NCI-H510A (cell line): ENCODE measurements around the gene CHI3L2.
A peak's percentile ranks its signal among the peaks of the same experiment; 100 is the strongest.

ENCODE experiments used
- DNase-seq: peaks from one replicate; lab custom pipeline; 2025; lab: John Stamatoyannopoulos, UW

Gene CHI3L2

GRCh38 chr1:111251570-111251969 lies 24.1 kb downstream of the CHI3L2 start:
- no peak for DNase-seq

DNA sequence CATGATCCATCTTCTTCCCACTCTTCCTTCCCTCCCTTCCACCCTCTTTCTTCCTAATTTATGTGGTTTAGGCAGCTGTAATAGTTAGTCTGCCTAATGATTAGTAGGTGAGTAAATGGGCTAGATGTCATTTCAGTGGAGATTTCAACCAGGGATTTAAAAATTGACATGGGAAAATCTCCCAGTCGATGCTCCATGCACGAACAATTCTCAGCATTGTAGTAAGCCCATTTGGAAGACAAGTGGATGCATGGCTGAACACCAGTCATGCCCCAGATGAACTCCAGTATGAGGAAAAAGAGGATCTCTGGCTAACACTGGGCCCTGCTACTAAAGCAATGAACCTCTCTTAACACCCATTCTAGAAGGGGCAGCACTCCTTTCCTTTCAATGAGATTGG lies 25.3 kb downstream of the CHI3L2 start:
- no peak for DNase-seq

DNA sequence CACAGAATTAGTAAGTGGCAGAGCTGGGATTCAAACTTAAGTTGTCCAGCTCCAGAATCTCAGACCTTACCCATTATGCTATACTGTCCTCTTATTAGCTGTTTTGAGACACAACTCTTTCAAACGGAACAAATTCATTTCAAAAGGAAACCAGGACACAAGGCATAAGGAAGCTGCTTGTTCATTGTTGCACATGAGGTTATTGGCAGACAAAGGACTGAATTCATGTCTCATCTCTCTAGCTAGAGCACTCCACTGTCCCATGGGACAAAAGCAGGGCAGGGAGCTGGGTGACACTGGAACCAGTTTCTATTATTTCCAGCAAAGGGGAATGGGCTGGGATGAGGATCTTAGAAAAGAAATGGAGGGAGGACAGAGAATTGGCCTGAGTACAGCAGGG lies 26.4 kb downstream of the CHI3L2 start:
- DNase-seq = no peak

GRCh38 chr1:111256988-111257658 lies 29.6 kb downstream of the CHI3L2 start:
- no peak for DNase-seq

- DNase-seq = no peak
These were observed 40.4 kb downstream of the CHI3L2 start for GRCh38 chr1:111267801-111268508.

DNA sequence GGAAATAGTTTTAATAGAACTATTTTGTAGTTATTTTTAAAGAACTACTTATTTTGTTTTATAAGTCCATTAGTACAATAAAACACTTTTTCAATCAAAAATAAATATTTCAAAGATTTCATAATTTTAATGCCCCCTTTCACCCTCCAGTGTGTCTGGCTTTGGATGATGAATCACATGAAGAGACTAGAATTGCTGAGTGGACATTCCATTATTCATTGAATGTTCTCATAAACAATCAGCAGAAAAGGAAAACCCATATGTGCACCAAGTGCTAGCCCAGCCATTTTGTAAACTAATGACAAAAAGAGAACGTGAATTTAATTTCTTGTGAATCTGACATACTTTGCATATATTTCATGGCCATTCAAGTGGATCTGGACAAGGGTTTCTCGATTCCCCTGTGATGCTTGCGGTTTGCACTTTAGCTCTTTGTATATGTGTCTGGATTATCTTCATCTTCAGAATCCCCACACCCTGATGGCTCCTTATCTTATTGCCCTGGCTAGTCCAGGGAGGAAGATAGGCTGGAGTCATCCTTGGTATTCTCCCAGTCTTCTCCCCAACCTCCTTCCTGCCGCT lies 42.4 kb downstream of the CHI3L2 start:
- no peak for DNase-seq

- no peak for DNase-seq
These were observed 43.4 kb downstream of the CHI3L2 start for GRCh38 chr1:111270771-111271463.

DNA sequence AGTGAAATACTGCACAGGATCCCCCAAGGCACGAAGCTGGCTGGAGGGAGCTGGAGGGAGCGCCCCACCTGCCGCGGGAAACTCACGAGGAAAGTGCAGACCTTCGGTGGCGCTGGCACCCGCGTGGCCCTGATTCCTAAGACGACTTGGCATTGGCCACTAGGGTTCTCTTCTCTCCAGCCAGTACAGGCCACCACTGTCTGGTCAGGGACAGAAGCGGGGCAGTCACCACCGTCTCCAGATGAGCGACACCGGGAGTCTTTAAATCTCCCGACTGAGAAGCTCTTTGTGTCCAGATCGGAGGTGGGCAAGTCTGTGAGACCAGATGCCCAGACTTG lies 43.9 kb downstream of the CHI3L2 start:
- no peak for DNase-seq

DNA sequence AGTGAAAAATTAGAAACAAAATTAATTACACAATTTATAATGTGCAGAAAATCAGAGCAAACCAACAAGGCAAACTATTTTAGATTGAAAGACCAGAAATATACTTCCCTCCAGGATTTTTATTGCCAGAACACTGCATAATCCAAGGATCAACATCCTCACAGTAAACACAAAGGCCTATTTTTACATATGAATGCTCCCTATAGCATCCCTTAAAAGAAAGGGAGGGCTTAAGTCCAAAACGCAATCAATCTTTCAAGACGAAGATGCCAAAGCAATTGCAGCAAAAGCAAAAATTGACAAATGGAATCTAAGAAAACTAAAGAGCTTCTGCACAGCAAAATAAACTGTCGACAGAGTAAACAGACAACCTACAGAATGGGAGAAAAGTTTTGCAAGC lies 44.6 kb downstream of the CHI3L2 start:
- DNase-seq = no peak

DNA sequence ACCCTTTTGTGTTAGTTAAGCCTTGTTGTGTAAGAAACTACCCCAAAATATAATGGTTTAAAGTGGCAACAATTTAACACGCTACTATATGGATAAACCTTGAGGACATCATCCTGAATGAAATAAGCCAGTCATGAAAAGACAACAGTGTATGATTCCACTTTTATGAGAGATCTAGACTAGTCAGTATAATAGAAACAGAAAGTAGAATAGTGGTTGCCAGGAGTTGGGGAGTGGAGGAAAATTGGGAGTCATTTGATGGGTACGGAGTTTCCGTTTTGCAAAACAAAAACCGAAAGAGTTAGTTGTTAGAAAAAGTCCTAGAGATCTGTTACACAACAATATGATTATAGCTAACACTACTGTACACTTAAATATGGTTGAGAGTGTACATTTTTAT lies 47.1 kb downstream of the CHI3L2 start:
- DNase-seq = no peak

- no peak for DNase-seq
These were observed 47.6 kb downstream of the CHI3L2 start for GRCh38 chr1:111275079-111275478.

DNA sequence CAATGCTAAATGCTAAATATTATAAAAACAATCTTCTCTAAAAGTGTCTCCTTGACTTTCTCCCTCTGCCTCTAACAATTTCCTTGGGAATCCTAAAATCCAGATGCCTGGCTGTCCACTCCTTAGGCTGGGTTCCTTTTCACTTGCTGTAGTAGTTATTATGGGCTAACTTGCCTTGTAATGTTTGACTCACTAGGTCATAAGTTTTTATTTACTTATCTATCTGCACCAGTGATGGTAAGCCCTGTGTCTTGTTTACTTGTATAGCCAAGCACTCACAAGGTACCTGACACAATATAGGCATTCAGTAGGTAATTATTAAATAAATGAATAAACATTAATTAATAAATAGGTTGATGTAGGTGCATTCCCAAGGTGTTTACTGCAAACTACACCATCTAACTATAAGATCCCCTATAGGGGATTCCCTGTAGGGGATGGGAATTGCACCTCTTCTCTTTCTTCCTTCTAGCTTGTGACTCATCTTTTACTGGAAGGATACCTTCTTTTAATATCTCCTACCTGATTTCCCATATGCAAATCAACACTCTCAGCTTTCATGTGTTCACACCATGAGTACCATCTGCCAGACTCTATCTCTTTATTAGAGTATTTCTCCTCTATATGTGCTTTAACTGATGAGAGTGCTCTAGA lies 48.4 kb downstream of the CHI3L2 start:
- no peak for DNase-seq

- no peak for DNase-seq
These were observed 51.6 kb downstream of the CHI3L2 start for GRCh38 chr1:111279144-111279543.

- no peak for DNase-seq
These were observed 52.8 kb downstream of the CHI3L2 start for GRCh38 chr1:111280267-111280666.

GRCh38 chr1:111281411-111281810 lies 53.9 kb downstream of the CHI3L2 start:
- DNase-seq = no peak

DNA sequence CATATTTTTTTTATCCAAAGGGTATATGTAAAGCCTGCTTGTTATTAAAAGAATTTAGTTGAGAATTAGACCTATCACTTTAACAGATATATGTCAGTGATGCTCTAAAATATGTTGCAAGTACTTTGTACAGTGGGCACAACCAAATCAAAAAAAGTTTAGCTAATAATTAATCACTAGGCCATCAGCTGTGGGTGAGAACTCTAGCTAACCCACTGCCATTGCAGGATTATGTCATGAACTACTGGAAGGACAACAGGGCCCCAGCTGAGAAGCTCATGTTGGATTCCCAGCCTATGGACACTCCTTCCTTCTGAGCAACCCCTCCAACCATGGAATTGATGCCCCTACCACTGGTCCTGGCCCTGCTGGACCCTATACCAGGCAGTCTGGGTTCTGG lies 56.3 kb downstream of the CHI3L2 start:
- no peak for DNase-seq

GRCh38 chr1:111285879-111286278 lies 58.4 kb downstream of the CHI3L2 start:
- DNase-seq = no peak

DNA sequence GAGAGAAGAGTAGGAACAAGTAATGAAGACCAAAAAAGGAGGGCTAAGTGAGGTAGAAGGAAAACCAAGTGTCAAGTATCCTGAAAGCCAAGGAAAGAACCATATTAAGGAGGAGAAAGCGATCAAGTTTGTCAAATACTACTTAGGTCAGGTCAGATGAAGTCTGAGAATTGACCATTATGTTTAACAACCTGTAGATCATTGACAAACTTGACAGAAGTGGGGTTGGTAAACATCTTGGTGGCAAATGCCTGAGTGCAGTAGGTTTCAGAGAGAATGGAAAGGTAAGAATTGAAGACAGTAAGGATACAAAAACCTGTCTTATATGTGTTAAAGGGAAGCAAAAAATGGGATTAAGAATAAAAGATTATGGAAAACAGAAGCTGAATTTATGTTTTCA lies 59.4 kb downstream of the CHI3L2 start:
- no peak for DNase-seq

GRCh38 chr1:111289371-111289770 lies 61.9 kb downstream of the CHI3L2 start:
- no peak for DNase-seq

DNA sequence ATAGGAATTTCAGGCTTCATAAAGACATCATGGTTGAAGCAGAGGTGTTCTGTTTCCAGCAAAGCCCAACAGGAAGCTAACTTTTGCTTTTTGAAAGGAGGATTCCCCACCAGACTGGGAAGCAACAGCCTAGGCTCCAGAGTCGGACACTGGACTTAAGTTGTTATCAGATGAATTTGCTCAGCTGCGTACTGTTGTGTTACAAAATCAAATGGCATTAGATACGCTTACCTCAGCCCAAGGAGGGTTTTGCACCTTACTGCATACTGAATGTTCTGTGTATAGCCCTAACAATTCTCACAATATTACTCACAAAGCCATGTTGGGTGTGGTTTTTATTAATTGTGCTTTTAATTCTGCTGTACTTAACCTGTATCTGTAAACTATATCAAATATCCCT lies 62.6 kb downstream of the CHI3L2 start:
- DNase-seq = no peak

DNA sequence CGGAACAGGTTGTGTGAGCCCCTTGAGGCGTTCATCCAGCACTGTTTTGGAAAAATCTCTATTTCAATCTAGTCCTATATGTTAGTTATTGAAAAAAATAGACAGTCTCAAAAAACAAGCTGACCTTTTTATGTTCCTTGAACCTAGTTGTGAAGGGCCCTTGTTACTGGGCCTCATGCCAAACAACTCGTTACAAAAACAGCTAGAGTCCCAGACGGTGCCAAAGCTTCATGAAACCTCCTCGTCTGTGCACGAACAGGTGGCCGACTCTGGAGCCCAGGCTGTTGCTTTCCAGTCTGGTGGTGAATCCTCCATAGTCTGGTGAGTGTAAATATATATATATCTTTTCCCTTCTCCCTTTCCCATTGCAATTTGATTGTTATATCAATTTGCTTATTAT lies 63.1 kb downstream of the CHI3L2 start, which contains the start of gene CHIA:
TSS of gene CHIA (plus strand) at position 222 of the 400 bp plus-strand sequence. CDS start 19,617 bp downstream, outside the sequence.
- DNase-seq = peak; percentile 64
